ENCODE data around the gene FBF1.

DNA sequence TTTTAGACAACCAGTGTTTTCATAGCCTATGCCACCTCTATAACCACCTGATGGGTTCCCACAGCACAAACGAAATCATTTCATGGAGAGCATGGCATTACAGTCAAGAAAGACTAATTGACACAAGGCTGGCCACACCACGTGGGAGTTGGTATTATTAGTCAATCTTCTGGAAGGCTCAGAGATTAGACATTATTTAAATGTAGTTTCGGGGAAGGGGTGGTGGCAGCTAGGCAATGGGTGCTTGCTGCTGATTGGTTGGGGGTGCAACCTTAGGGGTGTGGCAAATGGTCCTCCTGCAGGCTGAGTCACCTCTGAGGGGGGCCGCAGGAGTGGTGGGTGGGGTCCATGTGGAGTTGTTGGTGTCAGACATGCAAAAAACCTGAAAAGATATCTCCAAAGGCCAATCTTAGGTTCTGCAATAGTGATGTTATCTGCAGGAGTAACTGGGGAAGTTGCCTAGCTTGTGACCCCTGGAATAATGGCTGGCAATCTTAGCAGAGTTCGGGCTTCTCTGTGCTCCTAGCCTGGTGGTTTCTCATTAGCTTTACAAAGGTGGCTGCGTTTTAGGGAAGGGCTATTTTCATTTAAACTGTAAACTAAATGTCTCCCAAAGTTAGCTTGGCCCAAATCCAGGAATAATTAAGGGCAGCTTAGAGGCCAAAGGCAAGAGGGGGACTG, 42.8 kb upstream of the FBF1 start:
- TF ChIP-seq, protein P1, sequence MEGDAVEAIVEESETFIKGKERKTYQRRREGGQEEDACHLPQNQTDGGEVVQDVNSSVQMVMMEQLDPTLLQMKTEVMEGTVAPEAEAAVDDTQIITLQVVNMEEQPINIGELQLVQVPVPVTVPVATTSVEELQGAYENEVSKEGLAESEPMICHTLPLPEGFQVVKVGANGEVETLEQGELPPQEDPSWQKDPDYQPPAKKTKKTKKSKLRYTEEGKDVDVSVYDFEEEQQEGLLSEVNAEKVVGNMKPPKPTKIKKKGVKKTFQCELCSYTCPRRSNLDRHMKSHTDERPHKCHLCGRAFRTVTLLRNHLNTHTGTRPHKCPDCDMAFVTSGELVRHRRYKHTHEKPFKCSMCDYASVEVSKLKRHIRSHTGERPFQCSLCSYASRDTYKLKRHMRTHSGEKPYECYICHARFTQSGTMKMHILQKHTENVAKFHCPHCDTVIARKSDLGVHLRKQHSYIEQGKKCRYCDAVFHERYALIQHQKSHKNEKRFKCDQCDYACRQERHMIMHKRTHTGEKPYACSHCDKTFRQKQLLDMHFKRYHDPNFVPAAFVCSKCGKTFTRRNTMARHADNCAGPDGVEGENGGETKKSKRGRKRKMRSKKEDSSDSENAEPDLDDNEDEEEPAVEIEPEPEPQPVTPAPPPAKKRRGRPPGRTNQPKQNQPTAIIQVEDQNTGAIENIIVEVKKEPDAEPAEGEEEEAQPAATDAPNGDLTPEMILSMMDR (IDR thresholded peaks at IDR 0.05): no peak
- TF ChIP-seq POLR2A (IDR thresholded peaks at IDR 0.05): no peak
